ENCODE results near the gene NUP93.
"Not testable (repeated sequence)": the region's sequence is repeated elsewhere in the genome, so short reads cannot be mapped to it uniquely, and the experiment has no call there.

The NUP93 gene

GRCh38 chr16:56877486-56878182 lies 147.7 kb downstream of the NUP93 start:
- DNase-seq = no peak

GRCh38 chr16:56878282-56878854 lies 148.4 kb downstream of the NUP93 start:
- DNase-seq = no peak

- no peak for DNase-seq
Observed at GRCh38 chr16:56879276-56879675, 149.3 kb downstream of the NUP93 start.

DNA sequence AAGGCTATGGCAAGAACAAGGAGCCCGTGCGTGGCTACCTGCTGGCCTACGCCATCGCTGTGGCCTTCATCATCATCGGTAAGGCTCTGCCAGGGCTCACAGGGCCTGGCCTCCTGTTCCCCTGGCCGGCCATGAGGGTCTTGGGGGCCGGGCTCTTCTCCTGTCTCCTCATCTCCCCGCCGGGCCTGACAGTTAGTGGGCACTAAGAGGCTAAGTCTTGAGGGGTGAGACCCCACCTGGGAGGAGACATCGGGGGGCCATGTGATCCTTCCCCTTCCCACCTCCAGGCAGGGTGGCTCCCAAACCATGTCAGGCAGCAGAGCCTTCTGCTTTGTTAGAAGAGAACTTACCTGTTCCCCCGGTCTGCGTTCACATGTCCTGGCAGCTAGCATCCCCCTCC lies 150.2 kb downstream of the NUP93 start:
- DNase-seq = no peak

DNA sequence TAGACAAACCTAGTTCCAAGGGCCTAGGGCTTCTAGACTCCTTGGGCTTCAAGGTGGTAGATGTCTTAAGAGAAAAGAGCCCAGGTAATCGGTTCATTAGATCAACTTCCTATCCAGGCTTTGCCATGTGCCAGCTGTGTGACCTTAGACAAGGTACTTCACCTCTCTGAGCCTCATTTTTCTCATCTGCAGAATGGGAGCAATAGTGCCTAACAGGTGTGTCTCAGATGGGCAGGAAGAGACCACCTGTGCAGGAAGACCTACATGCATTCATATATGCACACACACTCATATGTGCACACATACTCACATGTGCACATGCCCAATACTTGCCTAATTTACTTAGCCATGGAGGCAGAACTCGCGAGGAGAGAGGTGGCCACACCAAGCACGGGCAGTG lies 150.8 kb downstream of the NUP93 start:
- DNase-seq = no peak

DNA sequence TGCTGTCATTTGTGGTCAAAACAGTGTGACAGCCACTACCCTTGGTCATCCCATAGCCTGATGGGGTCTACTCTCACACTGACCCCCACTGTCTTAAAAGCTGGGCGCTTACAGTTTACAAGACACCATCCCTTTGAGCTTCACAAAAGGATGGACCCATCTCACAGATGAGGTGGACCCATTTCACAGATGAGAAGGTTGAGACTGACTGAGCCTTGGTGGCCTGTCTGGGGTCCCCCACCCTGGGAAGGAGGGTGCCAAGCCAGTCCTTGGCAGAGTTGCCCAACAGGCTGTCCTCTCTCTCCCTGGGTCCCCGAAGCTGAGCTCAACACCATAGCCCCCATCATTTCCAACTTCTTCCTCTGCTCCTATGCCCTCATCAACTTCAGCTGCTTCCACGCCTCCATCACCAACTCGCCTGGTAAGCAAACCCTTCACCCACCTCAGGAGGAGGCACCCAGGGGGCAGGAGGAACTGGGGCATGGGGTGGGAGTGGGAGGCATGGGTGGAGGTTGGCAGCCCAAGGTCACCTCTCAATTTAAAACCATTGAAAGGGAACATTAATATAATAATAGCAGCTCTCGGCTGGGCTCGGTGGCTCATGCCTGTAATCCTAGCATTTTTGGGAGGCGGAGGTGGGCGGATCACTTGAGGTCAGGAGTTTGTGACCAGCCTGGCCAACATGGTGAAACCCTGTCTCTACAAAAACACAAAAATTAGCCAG lies 152.3 kb downstream of the NUP93 start:
- no peak for DNase-seq

DNA sequence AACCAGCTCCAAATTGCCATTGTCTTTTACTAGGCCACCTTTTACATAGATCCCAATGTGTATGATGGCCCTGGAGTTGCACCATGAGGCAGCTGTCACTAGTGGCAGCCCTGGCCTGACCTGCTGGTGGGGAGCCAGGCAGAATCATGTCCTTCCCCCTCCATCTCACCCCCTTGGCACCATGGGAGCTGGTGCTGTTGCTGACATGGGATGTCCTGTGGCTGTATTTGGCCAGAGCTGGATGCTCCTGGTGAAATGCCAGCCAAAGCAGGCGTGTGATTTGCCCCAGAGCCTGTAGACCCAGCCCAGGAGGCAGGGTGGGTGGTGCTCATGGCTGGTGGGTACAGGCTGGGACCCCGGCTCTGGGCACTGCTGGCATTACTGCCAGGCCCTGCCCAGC lies 153.7 kb downstream of the NUP93 start:
- no peak for DNase-seq

GRCh38 chr16:56884026-56884582 lies 154.2 kb downstream of the NUP93 start:
- DNase-seq = no peak

DNA sequence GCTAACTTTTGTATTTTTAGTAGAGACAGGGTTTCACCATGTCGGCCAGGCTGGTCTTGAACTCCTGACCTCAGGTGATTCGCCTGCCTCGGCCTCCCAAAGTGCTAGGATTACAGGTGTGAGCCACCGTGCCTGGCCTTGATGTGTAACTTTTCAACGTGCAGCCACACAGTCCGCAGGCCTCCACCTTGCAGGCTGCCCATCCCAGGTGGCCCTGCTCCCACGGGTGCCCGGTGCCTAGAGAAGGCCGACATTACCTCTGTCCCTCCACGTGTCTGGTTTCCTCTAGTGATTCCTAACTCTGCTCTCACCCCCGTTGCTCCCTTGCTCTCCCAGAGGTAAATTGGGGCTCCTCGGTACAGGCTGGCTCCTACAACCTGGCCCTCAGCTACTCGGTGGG lies 155.0 kb downstream of the NUP93 start:
- not testable (repeated sequence) for DNase-seq

- DNase-seq = no peak
Observed at GRCh38 chr16:56885446-56886162, 155.7 kb downstream of the NUP93 start.

DNA sequence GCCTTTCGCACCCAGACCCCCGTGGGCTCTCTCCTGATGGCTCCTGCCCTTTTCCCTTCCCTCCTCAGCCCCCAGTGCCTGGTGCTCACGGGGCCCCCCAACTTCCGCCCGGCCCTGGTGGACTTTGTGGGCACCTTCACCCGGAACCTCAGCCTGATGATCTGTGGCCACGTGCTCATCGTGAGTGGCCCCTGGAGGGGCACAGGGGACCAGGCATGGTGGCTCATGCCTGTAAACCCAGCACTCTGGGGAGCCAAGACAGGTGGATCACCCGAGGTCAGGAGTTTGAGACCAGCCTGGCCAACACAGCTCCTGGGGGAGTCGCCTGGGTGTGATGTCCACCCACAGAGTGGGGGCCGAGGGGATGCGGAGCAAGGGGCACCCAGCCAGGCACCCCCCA lies 156.4 kb downstream of the NUP93 start:
- DNase-seq = no peak

GRCh38 chr16:56886826-56887225 lies 156.9 kb downstream of the NUP93 start:
- DNase-seq = no peak

DNA sequence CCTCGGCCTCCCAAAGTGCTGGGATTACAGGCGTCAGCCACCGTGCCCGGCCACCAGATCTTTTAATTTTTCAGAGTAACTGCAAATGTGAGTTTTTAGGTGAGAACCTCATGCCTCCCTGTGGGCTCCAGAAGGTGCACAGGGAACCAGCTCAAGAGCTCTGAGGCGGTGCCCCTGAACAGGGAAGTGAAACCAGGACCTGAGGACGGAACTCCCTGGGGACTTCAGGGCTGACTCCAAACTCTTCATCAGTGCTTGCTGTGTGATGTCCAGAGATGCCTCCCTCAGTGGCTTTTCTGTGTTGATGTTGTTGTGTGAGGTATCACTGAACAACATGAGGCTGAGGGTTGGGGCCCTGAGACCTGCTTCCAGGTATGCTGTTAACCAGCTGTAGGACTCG lies 158.9 kb downstream of the NUP93 start:
- DNase-seq = no peak

DNA sequence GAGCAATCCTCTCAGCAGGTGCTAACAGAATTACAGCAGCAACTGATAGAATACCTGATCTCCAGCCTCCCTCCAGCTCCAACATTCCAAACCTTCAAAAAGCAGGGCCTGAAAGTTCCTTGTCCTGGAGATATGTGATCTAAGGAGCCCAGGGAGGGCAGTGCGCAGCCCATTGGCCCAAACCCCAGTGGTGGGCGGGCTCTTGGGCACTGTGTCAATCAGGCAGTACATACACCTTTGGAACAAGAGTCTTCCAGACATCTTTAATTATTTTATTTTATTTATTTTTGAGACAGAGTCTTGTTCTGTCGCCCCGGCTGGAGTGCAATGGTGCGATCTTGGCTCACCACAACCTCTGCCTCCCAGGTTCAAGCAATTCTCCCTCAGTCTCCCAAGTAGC lies 159.3 kb downstream of the NUP93 start:
- DNase-seq = no peak

DNA sequence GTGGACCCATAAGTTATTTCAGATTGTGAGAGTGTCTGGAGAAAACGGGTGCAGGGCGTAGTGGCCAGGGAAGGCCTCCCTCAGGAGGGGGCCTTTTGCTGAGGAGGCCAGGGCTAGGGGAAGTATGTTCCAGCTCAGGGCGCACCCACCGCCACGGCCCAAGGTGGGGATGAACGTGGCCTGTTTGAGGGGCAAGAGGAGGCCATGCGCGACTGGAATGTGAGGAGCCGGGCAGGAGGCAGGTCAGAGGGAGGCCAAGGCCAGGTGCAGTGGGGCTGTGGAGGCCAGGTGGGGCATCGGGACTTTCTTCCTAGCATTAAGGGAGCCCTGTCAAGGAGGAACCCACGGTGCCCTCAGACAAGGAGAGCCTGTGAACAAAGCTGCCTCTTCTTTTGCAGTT lies 161.8 kb downstream of the NUP93 start:
- no peak for DNase-seq

DNA sequence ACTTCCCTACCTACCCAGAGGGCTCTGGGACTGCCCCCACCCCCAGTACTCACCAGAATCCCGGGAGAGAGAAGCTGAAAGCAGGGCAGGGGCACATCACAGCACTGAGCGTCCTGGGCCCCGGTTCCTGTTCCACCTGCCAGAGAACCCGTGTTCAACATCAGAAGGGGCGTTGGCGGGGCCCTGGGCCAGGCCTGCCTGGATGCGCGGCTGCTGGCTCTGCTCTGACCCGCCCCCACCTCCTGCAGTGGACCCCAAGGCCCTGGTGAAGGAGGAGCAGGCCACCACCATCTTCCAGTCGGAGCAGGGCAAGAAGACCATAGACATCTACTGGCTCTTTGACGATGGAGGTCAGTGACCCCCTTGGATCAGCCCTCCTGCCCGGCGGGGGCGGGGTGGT lies 162.8 kb downstream of the NUP93 start:
- no peak for DNase-seq

GRCh38 chr16:56894331-56894917 lies 164.5 kb downstream of the NUP93 start:
- DNase-seq = no peak

DNA sequence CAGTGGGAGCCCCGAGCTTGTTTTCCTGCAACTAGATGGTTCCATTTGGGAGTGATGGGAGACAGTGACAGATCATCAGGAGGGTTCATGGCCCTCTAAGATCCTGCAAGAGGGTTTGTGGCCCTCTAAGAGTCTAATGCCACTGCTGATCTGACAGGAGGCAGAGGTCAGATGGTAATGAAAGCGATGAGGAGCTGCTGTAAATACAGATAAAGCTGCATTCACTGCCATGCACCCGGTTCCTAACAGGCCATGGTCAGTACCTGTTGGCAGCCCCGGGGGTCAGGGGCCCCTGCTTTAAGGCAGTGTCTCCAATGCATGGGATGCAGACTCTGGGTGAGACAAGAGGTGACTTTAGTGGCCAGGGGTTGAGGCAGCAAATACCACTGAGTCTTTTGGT lies 165.9 kb downstream of the NUP93 start:
- no peak for DNase-seq

GRCh38 chr16:56896244-56896643 lies 166.3 kb downstream of the NUP93 start:
- no peak for DNase-seq

DNA sequence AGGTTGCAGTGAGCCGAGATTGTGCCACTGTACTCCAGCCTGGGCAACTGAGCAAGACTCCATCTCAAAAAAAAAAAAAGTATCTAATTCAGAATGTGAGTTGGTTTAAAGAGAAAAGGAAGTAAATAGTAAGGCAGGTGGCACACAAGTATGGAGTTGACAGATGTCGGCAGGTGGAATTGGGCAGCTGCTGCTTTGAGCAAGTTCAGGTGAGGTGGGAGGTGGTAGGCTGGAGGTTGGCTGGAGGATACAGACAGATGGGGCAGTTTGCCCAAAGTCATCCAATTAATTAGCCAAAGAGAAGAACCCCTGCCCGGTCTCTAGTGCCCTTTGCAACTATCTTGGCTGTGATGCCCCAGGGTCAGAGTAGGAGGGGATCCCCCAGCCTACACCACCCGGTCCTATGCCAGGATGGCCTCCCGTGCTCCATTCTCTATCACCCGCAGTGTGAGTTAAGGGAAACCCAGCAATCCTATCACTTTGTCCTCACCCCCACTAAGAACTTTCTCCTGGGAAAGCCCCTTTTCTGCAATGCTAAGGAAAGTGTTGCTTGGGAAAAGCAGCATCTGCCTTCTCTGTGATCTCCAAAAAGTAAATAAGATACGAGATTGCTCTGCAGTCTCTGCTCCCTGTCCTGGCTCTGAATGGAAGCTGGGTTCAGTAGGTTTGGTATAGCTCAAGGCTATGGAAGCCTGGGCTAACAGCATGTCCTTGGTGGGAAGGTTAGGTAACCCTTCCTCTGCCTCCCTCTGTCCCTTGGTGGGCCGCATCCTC lies 167.3 kb downstream of the NUP93 start:
- no peak for DNase-seq

GRCh38 chr16:56898847-56899246 lies 168.9 kb downstream of the NUP93 start:
- DNase-seq = no peak

Measured in DMS 273 treated with DMSO at 0.1 percent for 48 hours (cell line).